ENCODE measurements around the gene RFLNA. TPM values are rescaled to one million over a fixed set of nuclear protein-coding genes. Genes with fewer than 3 reads are reported as not detected.

RFLNA gene
- total and polyA plus RNA-seq, 2 of the 13 experiments (the other 11 are each of a cell fraction or from before 2014, with no cell fraction given) = not detected

DNA sequence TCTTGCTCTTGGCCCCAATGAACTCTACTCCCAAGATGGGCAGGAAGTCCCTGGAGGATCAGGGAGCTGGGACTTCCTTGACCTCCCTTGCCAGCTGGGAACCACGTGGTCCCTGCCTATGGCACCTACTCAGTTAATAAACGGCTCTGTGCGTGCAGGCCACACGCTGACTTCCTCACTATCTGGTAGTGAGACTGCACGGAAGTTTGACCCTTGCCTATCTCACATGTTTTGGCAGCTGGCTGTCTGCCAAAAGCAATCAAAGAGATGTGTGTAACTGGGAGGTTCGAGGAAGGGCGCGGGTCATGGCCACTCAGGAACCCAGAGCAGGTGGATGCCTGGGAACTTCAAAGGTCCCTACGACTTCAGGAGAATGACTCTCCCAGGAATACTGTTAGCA, 57.9 kb downstream of the RFLNA start (continued):
- TF ChIP-seq ZNF260 (CRISPR knock-in tag; IDR thresholded peaks at IDR 0.05; ENCODE audit: borderline replicate concordance, low read depth) = no peak
- no peak for TF ChIP-seq BRCA1 (CRISPR knock-in tag; IDR thresholded peaks at IDR 0.05)
- no peak for TF ChIP-seq ZNF256 (CRISPR knock-in tag; conservative IDR thresholded peaks at IDR 0.05)
- TF ChIP-seq TRIM22 (IDR thresholded peaks at IDR 0.05) = no peak
- no peak for TF ChIP-seq ZNF556 (CRISPR knock-in tag; IDR thresholded peaks at IDR 0.05; ENCODE audit: borderline replicate concordance)
- no peak for TF ChIP-seq MED13 (CRISPR knock-in tag; IDR thresholded peaks at IDR 0.05)
- TF ChIP-seq KDM2A (CRISPR knock-in tag; IDR thresholded peaks at IDR 0.05; ENCODE audit: borderline replicate concordance, low read depth) = peak; percentile 44; the same call in 1 of the 2 replicates
- peak; percentile 76; the same call in 1 of the 2 replicates for TF ChIP-seq HMG20A (CRISPR knock-in tag; IDR thresholded peaks at IDR 0.05; ENCODE audit: borderline replicate concordance)
- TF ChIP-seq ZNF740 (CRISPR knock-in tag; IDR thresholded peaks at IDR 0.05) = no peak
- no peak for TF ChIP-seq IRF9 (CRISPR knock-in tag; IDR thresholded peaks at IDR 0.05; ENCODE audit: borderline replicate concordance)
- TF ChIP-seq ZBTB7A (CRISPR knock-in tag; IDR thresholded peaks at IDR 0.05) = 0 out of 2 replicates have a peak, but pooled peaks have one; percentile 17
- TF ChIP-seq SIN3A (IDR thresholded peaks at IDR 0.05; ENCODE audit: borderline replicate concordance, low read depth, low read length) = 0 out of 2 replicates have a peak, but pooled peaks have one; percentile 27
- no peak for TF ChIP-seq PHB2 (IDR thresholded peaks at IDR 0.05; ENCODE audit: partially characterized antibody)
- TF ChIP-seq HOMEZ (CRISPR knock-in tag; IDR thresholded peaks at IDR 0.05; ENCODE audit: low read depth) = no peak
- TF ChIP-seq POLR2A (IDR thresholded peaks at IDR 0.05; ENCODE audit: insufficient read depth in 1 of 2, low read depth in 2 of 2, low read length in 2 of 2) = no peak
- TF ChIP-seq, protein P1, sequence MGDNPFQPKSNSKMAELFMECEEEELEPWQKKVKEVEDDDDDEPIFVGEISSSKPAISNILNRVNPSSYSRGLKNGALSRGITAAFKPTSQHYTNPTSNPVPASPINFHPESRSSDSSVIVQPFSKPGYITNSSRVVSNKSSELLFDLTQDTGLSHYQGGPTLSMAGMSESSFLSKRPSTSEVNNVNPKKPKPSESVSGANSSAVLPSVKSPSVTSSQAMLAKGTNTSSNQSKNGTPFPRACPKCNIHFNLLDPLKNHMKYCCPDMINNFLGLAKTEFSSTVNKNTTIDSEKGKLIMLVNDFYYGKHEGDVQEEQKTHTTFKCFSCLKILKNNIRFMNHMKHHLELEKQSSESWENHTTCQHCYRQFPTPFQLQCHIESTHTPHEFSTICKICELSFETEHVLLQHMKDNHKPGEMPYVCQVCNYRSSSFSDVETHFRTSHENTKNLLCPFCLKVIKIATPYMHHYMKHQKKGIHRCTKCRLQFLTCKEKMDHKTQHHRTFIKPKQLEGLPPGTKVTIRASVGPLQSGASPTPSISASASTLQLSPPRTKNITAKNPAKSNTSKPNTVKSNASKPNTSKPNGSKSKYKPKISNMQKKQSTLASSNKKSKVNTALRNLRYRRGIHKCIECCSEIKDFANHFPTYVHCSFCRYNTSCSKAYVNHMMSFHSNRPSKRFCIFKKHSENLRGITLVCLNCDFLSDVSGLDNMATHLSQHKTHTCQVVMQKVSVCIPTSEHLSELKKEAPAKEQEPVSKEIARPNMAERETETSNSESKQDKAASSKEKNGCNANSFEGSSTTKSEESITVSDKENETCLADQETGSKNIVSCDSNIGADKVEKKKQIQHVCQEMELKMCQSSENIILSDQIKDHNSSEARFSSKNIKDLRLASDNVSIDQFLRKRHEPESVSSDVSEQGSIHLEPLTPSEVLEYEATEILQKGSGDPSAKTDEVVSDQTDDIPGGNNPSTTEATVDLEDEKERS (CRISPR knock-in tag; IDR thresholded peaks at IDR 0.05) = no peak
- TF ChIP-seq DNMT1 (CRISPR knock-in tag; IDR thresholded peaks at IDR 0.05) = no peak
- no peak for TF ChIP-seq KAT7 (CRISPR knock-in tag; IDR thresholded peaks at IDR 0.05; ENCODE audit: borderline replicate concordance)
- 0 out of 2 replicates have a peak, but pooled peaks have one; percentile 48 for TF ChIP-seq ZNF136 (CRISPR knock-in tag; IDR thresholded peaks at IDR 0.05; ENCODE audit: low read depth)
- 0 out of 2 replicates have a peak, but pooled peaks have one; percentile 43 for TF ChIP-seq HBP1 (CRISPR knock-in tag; IDR thresholded peaks at IDR 0.05; ENCODE audit: low read depth)
- TF ChIP-seq IKZF1 (IDR thresholded peaks at IDR 0.05) = no peak
- TF ChIP-seq ZNF143 (CRISPR knock-in tag; IDR thresholded peaks at IDR 0.05) = no peak
- TF ChIP-seq ZNF772 (CRISPR knock-in tag; IDR thresholded peaks at IDR 0.05) = no peak
- no peak for TF ChIP-seq U2AF1 (optimal IDR thresholded peaks at IDR 0.05; ENCODE audit: low read depth, low read length)
